GM12878 (cell line): ENCODE data around the gene FAF1. TPM values are rescaled to one million over a fixed set of nuclear protein-coding genes. Genes with fewer than 3 reads are reported as not detected.

Experiments used
- ATAC-seq: fragments of 200-7000 bp; cut with Tn5 transposase; 3 replicates; pipeline ENCODE4 v1.9.1; 2020; ENCODE audit warnings: mild to moderate bottlenecking, moderate library complexity
- BruUV-seq: library from RNA; stranded (reverse); fragments of 400-500 nt; replicated peaks from 2 replicates; lab custom pipeline; 2021; lab: Mats Ljungman, UMichigan
- CTCF ChIA-PET: fragments of 300-600 bp; sonication (Branson Sonifier 250); formaldehyde crosslinking; extraction: SDS; loops from one replicate; lab custom pipeline; 2021; ENCODE audit warnings: inconsistent platforms; lab: Yijun Ruan, JAX
- POLR2A ChIA-PET: fragments of 350-600 bp; formaldehyde crosslinking; extraction: SDS; loops from one replicate; lab custom pipeline; 2021; ENCODE audit warnings: inconsistent platforms; lab: Charles Lee
- RAD21 ChIA-PET: fragments of 300-600 bp; sonication (Branson Sonifier 250); formaldehyde crosslinking; loops from one replicate; lab custom pipeline; 2023; ENCODE audit warnings: antibody characterized with exemption; ENCODE audit not compliant: unreplicated experiment; lab: Charles Lee
- SMC1A ChIA-PET: fragments of 300-600 bp; sonication (Branson Sonifier 250); formaldehyde crosslinking; loops from one replicate; lab custom pipeline; 2023; ENCODE audit not compliant: unreplicated experiment, uncharacterized antibody; lab: Charles Lee
- DNase-seq: peaks from one replicate; pipeline ENCODE4 v3.0.0-alpha.2; 2011; ENCODE audit warnings: low read depth, low spot score
- FAIRE-seq: peaks from 3 replicates; lab custom pipeline; 2011; peaks lifted over from hg19 to GRCh38; lab: Jason Lieb, UNC
- H2AFZ ChIP-seq: 2 replicates; pipeline ENCODE4 v1.6.0; 2011; ENCODE audit warnings: low read depth, low read length, control low read depth; ENCODE audit not compliant: control insufficient read depth
- H3K27ac ChIP-seq: 2 replicates; pipeline ENCODE4 v1.5.1; 2011; ENCODE audit warnings: control low read depth; ENCODE audit not compliant: control insufficient read depth, insufficient read depth
- H3K27me3 ChIP-seq, 2 experiments: replicated peaks in 1 of 2; 2 replicates each; pipeline versions ENCODE4 v1.6.0 to v1.6.1; 2011; ENCODE audit warnings: low read length in 1 of 2; ENCODE audit not compliant: control insufficient read depth in 2 of 2, insufficient read depth in 2 of 2
- H3K36me3 ChIP-seq, 2 experiments: 2 replicates each; pipeline ENCODE4 v1.5.1; 2011; ENCODE audit warnings: low read length in 1 of 2; ENCODE audit not compliant: control insufficient read depth in 2 of 2, insufficient read depth in 2 of 2
- H3K4me1 ChIP-seq: 2 replicates; pipeline ENCODE4 v1.6.1; 2011; ENCODE audit warnings: mild to moderate bottlenecking, low read length, moderate library complexity, mixed read lengths; ENCODE audit not compliant: control insufficient read depth, insufficient read depth
- H3K4me2 ChIP-seq: 2 replicates; pipeline ENCODE4 v1.6.0; 2011; ENCODE audit warnings: control low read depth; ENCODE audit not compliant: control insufficient read depth, insufficient read depth
- H3K4me3 ChIP-seq: fragments of 200-600 bp; sonication (generic); 2 replicates; pipeline ENCODE4 v1.5.1; 2016
- H3K79me2 ChIP-seq: 2 replicates; pipeline ENCODE4 v1.6.0; 2011; ENCODE audit warnings: low read length; ENCODE audit not compliant: control insufficient read depth, insufficient read depth
- H3K9ac ChIP-seq: 2 replicates; pipeline ENCODE4 v1.8.0; 2011; ENCODE audit warnings: low read length, control low read depth, mixed read lengths; ENCODE audit not compliant: control insufficient read depth, insufficient read depth
- H3K9me3 ChIP-seq: replicated peaks from 3 replicates; pipeline ENCODE4 v1.5.1; 2011; ENCODE audit warnings: mild to moderate bottlenecking, low read length; ENCODE audit not compliant: control insufficient read depth, insufficient read depth
- H4K20me1 ChIP-seq: 2 replicates; pipeline ENCODE4 v1.6.0; 2011; ENCODE audit not compliant: control insufficient read depth, insufficient read depth
- BACH1 ChIP-seq: fragments of 450-650 bp; IDR thresholded peaks from 2 replicates; pipeline ENCODE4 v1.6.1; 2017; ENCODE audit warnings: mild to moderate bottlenecking, borderline replicate concordance
- CBX3 ChIP-seq: fragments of 200-600 bp; sonication (generic); IDR thresholded peaks from 2 replicates; pipeline ENCODE4 v1.6.1; 2016; ENCODE audit warnings: low read depth, borderline replicate concordance
- FOS ChIP-seq: IDR thresholded peaks from 3 replicates; pipeline ENCODE4 v1.6.1; 2011; ENCODE audit warnings: borderline replicate concordance; ENCODE audit not compliant: insufficient read length; ENCODE audit errors: extremely low read depth
- HDAC2 ChIP-seq: fragments of 200-600 bp; sonication (generic); IDR thresholded peaks from 2 replicates; pipeline ENCODE4 v1.6.1; 2017
- HDAC6 ChIP-seq: fragments of 200-600 bp; sonication (generic); IDR thresholded peaks from one replicate; pipeline ENCODE4 v1.8.0; 2017; ENCODE audit warnings: antibody characterized with exemption; ENCODE audit not compliant: unreplicated experiment
- JUNB ChIP-seq: IDR thresholded peaks from 2 replicates; pipeline ENCODE4 v1.6.1; 2016; ENCODE audit warnings: antibody characterized with exemption, mild to moderate bottlenecking
- JUND ChIP-seq: IDR thresholded peaks from 2 replicates; pipeline ENCODE4 v1.6.1; 2012; ENCODE audit warnings: low read depth, mild to moderate bottlenecking, low read length, improper control_type of control experiment, moderate library complexity
- NFYB ChIP-seq: IDR thresholded peaks from 2 replicates; pipeline ENCODE4 v1.6.1; 2011; ENCODE audit warnings: low read depth, mild to moderate bottlenecking, low read length, improper control_type of control experiment, moderate library complexity; ENCODE audit not compliant: insufficient read depth
- RAD21 ChIP-seq: IDR thresholded peaks from 2 replicates; pipeline ENCODE4 v1.6.1; 2011; ENCODE audit warnings: mild to moderate bottlenecking, low read depth, low read length, moderate library complexity; ENCODE audit not compliant: insufficient read depth
- SRF ChIP-seq, 2 experiments: IDR thresholded peaks; 2 replicates each; pipeline ENCODE4 v1.6.1; 2011; ENCODE audit warnings: low read depth in 2 of 2, low read length in 2 of 2, mild to moderate bottlenecking in 1 of 2, moderate library complexity in 1 of 2
- TAF1 ChIP-seq: IDR thresholded peaks from 2 replicates; pipeline ENCODE4 v1.6.1; 2011; ENCODE audit warnings: mild to moderate bottlenecking, low read depth, low read length, borderline replicate concordance
- TARDBP ChIP-seq: IDR thresholded peaks from 2 replicates; pipeline ENCODE4 v1.6.1; 2016; ENCODE audit warnings: borderline replicate concordance
- WGBS: methylation state at CpG from one replicate; pipeline ENCODE4 v1.1.6; 2016; ENCODE audit warnings: low lambda C conversion rate; ENCODE audit not compliant: insufficient replicate concordance, insufficient coverage; ENCODE audit errors: missing lambda C conversion rate; 5-methylcytosine and 5-hydroxymethylcytosine counted together
- in situ Hi-C: fragments of 300-500 bp; cut with MboI; formaldehyde crosslinking; loops from 9 replicates; pipeline ENCODE4 v1.14.3; 2018; ENCODE audit warnings: mixed read lengths
- intact Hi-C: fragments of 100-400 bp; cut with micrococcal nuclease; formaldehyde crosslinking; loops from one replicate; pipeline ENCODE4 v1.14.2; 2022; ENCODE audit not compliant: unreplicated experiment
- polyA plus RNA-seq, 11 experiments: library from polyadenylated mRNA; depleted of rRNA in 4 of 11; unstranded in 6 of 11; stranded (reverse) in 5 of 11; fragments of >200 nt; fragmentation: Nextera tagmentation in 4 of 11; fragmentation: Illumina TruSeq in 1 of 11; extraction: Ambion mirVana in 4 of 11; extraction: Trizol in 1 of 11; gene quantifications; 1 replicate in 1 of 11; 2 replicates in 10 of 11; pipeline versions ENCODE4 v1.2.1 to v1.2.3, GENCODE V29; 2011 to 2016; ENCODE audit warnings: inconsistent platforms in 2 of 11, missing spikeins in 2 of 11, low read depth in 1 of 11
- total RNA-seq, 4 experiments: library from RNA; depleted of rRNA in 3 of 4; stranded (reverse); fragments of >200 nt in 3 of 4; fragmentation: Illumina TruSeq in 1 of 4; extraction: Trizol in 1 of 4; gene quantifications; 2 replicates each; pipeline versions ENCODE4 v1.2.1 to v1.2.3, GENCODE V29; 2013 to 2021

Gene FAF1
- total and polyA plus RNA-seq, 10 of the 15 experiments (the other 5 are each of a cell fraction or from before 2014, with no cell fraction given), result 8.6 to 54.5 (median 23.7) TPM

- no peaks in the 10 kb centered on the region for H3K36me3 ChIP-seq
- intact Hi-C loops (no loop called here), in situ Hi-C loops (no loop called here)
- H2AFZ ChIP-seq, result no peak overlapping the region
- ATAC-seq (no peak), DNase-seq (no peak), FAIRE-seq (no peak)
- H3K9me3 ChIP-seq, result no peaks in the 10 kb centered on the region; the same call in 2 of the 3 replicates
- RAD21 ChIA-PET, result no interaction called here
- no peak overlapping the region for H3K4me3 ChIP-seq
- no peak overlapping the region for H3K9ac ChIP-seq
- H3K4me2 ChIP-seq, result no peak overlapping the region
- H3K79me2 ChIP-seq, result no peaks in the 10 kb centered on the region
- no peaks in the 10 kb centered on the region for H4K20me1 ChIP-seq
- no TSS peak for BruUV-seq
- TF ChIP-seq JUNB (no peak), BACH1 (no peak), TARDBP (no peak), CBX3 (no peak), NFYB (no peak), RAD21 (no peak), TAF1 (no peak), HDAC2 (no peak), FOS (no peak), JUND (no peak), SRF (IDR thresholded peaks at IDR 0.05; ENCODE audit: low read depth in 2 of 2, low read length in 2 of 2) (no peak), HDAC6 (no peak)
- peaks cover 9 to 12% of the 10 kb centered on the region in 2 experiments for H3K27me3 ChIP-seq
- CTCF ChIA-PET, result interaction anchor here (0.7 kb wide), 1 partner anchor 362 kb away, joined by 3 read pairs; no protein-coding TSS in a partner anchor
- H3K27ac ChIP-seq, result no peak overlapping the region
- POLR2A ChIA-PET, result no interaction called here
- WGBS, result 38% methylated on average over 1 of the region's 1 CpG
- H3K4me1 ChIP-seq, result no peaks in the 10 kb centered on the region
- SMC1A ChIA-PET, result interaction anchor here (1.2 kb wide), 1 partner anchor 192 kb away, joined by 4 read pairs; no protein-coding TSS in a partner anchor
Observed at GRCh38 chr1:50412813-50413476, 547.1 kb downstream of the FAF1 start.
